GM18499 (cell line): ENCODE data around the gene GAGE10.
"Not testable (repeated sequence)": the region's sequence is repeated elsewhere in the genome, so short reads cannot be mapped to it uniquely, and the experiment has no call there.

Experiments
- ATAC-seq: cut with Tn5 transposase; IDR thresholded peaks from one replicate; pipeline ENCODE4 v1.9.1; 2021; ENCODE audit warnings: moderate number of reproducible peaks; ENCODE audit not compliant: insufficient read depth, unreplicated experiment

GAGE10 gene

DNA sequence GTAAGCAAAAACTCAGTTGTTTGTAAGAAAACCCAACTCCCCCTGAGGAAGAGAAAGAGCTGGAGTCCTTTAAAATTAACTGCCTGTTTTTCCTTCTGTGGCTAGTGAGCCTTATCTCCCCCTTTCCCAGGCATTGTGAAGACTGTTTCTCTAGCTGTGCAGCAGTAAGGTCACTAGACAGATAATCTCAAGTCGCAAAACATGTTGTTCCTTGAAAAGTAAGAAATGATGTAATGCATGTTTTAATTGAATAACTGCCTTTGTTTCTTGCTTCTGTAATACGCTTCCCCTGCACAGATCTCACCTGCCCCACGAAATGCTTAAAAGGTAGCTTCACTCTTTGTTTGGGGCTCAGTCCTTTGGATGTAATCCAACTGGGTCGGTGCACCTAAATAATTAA is 12.6 kb downstream of the GAGE10 start:
- no peak for ATAC-seq

DNA sequence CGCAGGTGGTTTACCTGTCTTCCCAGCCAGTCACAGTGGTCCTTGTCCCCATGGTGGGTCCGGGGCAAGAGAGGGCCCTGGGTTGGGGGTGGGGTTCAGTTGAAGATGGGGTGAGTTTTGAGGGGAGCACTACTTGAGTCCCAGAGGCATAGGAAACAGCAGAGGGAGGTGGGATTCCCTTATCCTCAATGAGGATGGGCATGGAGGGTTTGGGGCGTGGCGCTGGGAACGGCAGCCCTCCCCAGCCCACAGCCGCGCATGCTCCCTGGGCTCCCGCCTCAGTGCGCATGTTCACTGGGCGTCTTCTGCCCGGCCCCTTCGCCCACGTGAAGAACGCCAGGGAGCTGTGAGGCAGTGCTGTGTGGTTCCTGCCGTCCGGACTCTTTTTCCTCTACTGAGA is 18.3 kb downstream of the GAGE10 start, which contains the start of gene GAGE12J:
GAGE12J (plus strand) TSS at position 301 of the 400 bp plus-strand sequence. CDS start 1,157 bp downstream, outside the sequence.
- ATAC-seq, result not testable (repeated sequence)

DNA sequence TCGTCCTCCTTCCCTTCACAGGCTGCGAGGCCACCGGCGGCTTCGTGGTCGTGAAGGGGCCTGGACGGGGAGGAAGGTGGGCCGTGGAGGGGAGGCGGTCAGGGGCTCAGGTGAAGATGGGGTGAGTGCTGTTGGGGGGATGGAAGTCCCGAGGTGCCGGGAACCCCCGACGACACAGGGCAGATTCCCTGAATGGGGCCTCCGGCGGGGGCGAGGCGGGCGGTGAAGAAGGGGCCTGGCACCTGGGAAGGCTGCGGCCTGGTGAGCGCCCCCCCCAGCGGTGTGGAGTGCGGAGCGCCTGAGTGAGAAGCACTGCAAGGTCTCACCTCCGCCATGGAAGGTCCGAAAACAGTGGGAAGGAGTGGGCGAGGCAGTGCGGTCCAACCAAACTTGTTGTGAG is 18.8 kb downstream of the GAGE10 start:
- not testable (repeated sequence) for ATAC-seq

DNA sequence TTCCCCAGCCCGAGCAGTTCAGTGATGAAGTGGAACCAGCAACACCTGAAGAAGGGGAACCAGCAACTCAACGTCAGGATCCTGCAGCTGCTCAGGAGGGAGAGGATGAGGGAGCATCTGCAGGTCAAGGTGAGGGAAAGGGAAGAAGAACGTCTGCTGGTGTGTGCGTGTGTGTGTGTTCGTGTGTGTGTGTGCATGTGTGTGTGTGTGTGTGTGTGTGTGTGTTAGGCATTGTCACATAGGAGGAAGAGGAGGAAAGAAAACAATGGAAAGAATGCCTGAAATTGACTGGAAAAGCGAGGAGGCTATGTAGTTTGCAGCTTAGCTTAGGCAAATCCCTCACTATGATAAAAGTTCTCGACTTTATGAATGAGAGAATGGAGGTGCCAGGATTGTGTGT is 20.3 kb downstream of the GAGE10 start:
- not testable (repeated sequence) for ATAC-seq

DNA sequence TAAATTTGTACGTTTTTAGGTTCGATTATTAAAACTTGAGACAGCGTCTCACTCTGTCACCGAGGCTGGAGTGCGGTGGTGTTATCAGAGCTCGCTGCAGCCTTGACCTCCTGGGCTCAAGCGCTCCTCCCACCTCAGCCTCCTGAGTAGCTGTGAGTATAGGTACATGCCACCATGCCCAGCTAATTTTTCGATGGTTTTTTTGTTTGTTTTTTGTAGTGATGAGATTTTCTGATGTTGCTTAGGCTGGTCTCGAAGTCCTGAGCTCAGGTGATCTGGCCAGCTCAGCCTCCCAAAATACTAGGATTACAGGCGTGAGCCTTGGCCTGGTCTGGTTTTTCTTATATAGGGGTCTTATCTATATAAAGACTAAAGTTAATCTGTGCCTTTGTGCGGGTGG is 27.0 kb downstream of the GAGE10 start:
- not testable (repeated sequence) for ATAC-seq

DNA sequence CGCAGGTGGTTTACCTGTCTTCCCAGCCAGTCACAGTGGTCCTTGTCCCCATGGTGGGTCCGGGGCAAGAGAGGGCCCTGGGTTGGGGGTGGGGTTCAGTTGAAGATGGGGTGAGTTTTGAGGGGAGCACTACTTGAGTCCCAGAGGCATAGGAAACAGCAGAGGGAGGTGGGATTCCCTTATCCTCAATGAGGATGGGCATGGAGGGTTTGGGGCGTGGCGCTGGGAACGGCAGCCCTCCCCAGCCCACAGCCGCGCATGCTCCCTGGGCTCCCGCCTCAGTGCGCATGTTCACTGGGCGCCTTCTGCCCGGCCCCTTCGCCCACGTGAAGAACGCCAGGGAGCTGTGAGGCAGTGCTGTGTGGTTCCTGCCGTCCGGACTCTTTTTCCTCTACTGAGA is 27.8 kb downstream of the GAGE10 start, which contains the start of gene GAGE13:
GAGE13 (plus strand) TSS at position 301 of the 400 bp plus-strand sequence. CDS start 1,156 bp downstream, outside the sequence.
- not testable (repeated sequence) for ATAC-seq

DNA sequence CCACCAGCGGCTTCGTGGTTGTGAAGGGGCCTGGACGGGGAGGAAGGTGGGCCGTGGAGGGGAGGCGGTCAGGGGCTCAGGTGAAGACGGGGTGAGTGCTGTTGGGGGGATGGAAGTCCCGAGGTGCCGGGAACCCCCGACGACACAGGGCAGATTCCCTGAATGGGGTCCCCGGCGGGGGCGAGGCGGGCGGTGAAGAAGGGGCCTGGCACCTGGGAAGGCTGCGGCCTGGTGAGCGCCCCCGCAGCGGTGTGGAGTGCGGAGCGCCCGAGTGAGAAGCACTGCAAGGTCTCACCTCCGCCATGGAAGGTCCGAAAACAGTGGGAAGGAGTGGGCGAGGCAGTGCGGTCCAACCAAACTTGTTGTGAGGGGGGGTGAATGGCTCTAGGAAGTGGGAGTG is 28.4 kb downstream of the GAGE10 start:
- ATAC-seq, result not testable (repeated sequence)

DNA sequence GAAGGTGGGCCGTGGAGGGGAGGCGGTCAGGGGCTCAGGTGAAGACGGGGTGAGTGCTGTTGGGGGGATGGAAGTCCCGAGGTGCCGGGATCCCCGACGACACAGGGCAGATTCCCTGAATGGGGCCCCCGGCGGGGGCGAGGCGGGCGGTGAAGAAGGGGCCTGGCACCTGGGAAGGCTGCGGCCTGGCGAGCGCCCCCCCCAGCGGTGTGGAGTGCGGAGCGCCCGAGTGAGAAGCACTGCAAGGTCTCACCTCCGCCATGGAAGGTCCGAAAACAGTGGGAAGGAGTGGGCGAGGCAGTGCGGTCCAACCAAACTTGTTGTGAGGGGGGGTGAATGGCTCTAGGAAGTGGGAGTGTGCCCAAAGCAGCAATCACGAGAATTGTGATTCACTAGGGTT is 38.0 kb downstream of the GAGE10 start:
- not testable (repeated sequence) for ATAC-seq

DNA sequence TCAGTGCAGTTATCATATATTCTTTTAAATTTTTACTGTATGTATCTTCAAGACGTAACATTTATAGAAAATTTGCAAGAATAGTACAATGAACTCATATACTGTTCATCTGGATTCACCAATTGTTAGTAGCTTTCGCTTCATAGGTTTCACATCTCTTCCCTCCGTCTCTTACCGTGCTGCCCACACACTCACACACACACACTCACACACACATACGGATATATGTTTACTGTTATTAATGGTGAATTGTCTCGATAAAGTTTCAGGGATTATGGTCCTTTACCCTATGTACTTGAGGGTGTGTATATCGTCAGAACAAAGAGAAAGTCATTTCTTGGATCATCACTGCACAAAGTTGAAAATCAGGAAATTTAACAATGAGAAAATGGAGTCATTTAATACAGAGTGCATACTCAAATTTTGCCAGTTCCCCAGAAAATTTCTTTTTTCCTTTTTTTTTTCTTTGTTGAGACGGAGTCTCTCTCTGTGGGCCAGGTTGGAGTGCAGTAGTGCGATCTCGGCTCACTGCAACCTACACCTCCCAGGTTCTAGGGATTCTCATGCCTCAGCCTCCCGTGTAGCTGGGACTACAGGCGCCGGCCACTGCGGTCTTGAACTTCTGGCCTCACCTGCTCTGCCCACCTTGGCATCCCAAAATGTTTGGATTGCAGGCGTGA is 41.2 kb downstream of the GAGE10 start:
- ATAC-seq, result not testable (repeated sequence)

DNA sequence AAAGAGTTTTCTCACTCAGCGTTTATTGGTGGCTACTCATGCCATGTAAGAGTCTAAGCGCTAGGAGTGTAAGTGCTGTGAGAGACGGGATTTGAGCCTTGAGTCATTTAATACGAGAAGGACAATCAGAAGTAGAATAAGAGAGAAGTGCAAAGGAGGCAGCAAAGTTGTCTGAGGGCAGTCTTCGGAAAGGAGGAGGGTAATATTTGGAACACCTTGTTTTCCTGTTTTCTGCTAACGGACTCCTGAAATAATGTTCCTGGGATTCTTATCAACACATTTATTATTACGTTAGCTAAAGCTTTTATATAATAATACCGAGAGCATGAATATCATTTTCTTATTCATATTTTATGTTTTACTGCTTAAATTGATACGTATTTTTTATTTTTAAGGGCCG is 42.0 kb downstream of the GAGE10 start:
- ATAC-seq, result not testable (repeated sequence)

DNA sequence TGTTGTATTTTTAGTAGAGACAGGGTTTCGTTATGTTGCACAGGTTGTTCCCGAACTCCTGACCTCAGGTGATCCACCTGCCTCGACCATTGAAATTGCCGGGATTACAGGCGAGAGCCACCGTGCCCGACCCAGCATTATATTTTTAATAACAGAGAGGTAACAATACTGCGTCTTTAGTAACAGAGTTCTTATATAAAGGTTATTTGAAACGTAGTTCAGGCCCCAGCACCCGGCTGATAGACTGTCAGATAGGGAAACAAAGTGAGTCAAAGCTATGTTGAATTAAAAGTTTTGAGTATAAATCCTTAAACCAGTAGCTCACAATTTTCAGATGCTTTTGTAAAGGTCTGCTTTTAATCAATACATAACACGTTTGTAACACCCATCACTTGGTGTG is 42.7 kb downstream of the GAGE10 start:
- not testable (repeated sequence) for ATAC-seq
